Vagina (tissue), 2 donors: Measurements from ENCODE around the gene RABGEF1. TPM values are rescaled to one million over a fixed set of nuclear protein-coding genes. Genes with fewer than 3 reads are reported as not detected.
"Not testable (repeated sequence)": the region's sequence is repeated elsewhere in the genome, so short reads cannot be mapped to it uniquely, and the experiment has no call there.

Source experiments
- DNase-seq, 2 donors: peaks; one replicate each; pipeline ENCODE4 v3.0.0-alpha.2; 2017; ENCODE audit errors: extremely low spot score in 2 of 2
- H3K27ac ChIP-seq: fragments of 200-600 bp; sonication (generic); one replicate; pipeline ENCODE4 v1.5.1; 2019
- H3K27me3 ChIP-seq: fragments of 200-600 bp; sonication (generic); one replicate; pipeline ENCODE4 v1.5.1; 2019
- H3K36me3 ChIP-seq, 2 donors: fragments of 200-600 bp; sonication (generic); one replicate each; pipeline ENCODE4 v1.5.1; 2017 to 2019
- H3K4me1 ChIP-seq: fragments of 200-600 bp; sonication (generic); one replicate; pipeline ENCODE4 v1.5.1; 2019
- H3K4me3 ChIP-seq, 2 donors: fragments of 200-600 bp; sonication (generic); 1 replicate in 1 of 2; 2 replicates in 1 of 2; pipeline ENCODE4 v1.5.1; 2016 to 2019
- H3K9me3 ChIP-seq: fragments of 200-600 bp; sonication (generic); one replicate; pipeline ENCODE4 v1.5.1; 2019
- CTCF ChIP-seq, 3 experiments: fragments of 450-650 bp in 2 of 3; fragments of 200-600 bp in 1 of 3; sonication (generic) in 1 of 3; IDR thresholded peaks; one replicate each; pipeline ENCODE4 v1.5.1; 2017 to 2019; ENCODE audit warnings: antibody characterized with exemption in 3 of 3, mild to moderate bottlenecking in 2 of 3, moderate library complexity in 2 of 3
- POLR2A ChIP-seq, 2 donors: fragments of 450-650 bp; IDR thresholded peaks; one replicate each; pipeline ENCODE4 v1.6.1; 2017; ENCODE audit warnings: antibody characterized with exemption in 2 of 2, mild to moderate bottlenecking in 2 of 2, moderate library complexity in 2 of 2
- POLR2AphosphoS5 ChIP-seq, 2 donors: sonication (generic); formaldehyde crosslinking; IDR thresholded peaks; one replicate each; pipeline ENCODE4 v1.9.0; 2017; ENCODE audit warnings: antibody characterized with exemption in 2 of 2, mild to moderate bottlenecking in 2 of 2, low read depth in 1 of 2; ENCODE audit not compliant: insufficient read depth in 1 of 2
- intact Hi-C: fragments of 100-400 bp; cut with DNase I; formaldehyde crosslinking; loops from one replicate; pipeline ENCODE4 v1.15.1; 2023
- total RNA-seq: library from RNA; depleted of rRNA; stranded (reverse); fragments of >200 nt; gene quantifications from one replicate; pipeline ENCODE4 v1.2.3, GENCODE V29; 2016

Gene RABGEF1
- total RNA-seq, 1 donor from 2014 or later = 27.7 TPM

GRCh38 chr7:66747881-66748511 is 7.5 kb downstream of the RABGEF1 start:
- no peak for DNase-seq
- peaks cover 20% of the 10 kb centered on the region for H3K4me1 ChIP-seq
- no peaks in the 10 kb centered on the region for H3K9me3 ChIP-seq
- no peak for TF ChIP-seq POLR2A (IDR thresholded peaks at IDR 0.05)
- no peak for TF ChIP-seq CTCF (IDR thresholded peaks at IDR 0.05)
- TF ChIP-seq POLR2AphosphoS5 (IDR thresholded peaks at IDR 0.05; ENCODE audit: insufficient read depth in 1 of 2, low read depth in 1 of 2) = no peak
- H3K27me3 ChIP-seq = no peaks in the 10 kb centered on the region
- H3K4me3 ChIP-seq = no peak overlapping the region
- H3K27ac ChIP-seq = no peak overlapping the region
- no peaks in the 10 kb centered on the region for H3K36me3 ChIP-seq
- intact Hi-C loops = no loop called here

- Histone ChIP-seq H3K4me3 (no peak overlapping the region), H3K27ac (no peak overlapping the region), H3K27me3 (no peaks in the 10 kb centered on the region), H3K9me3 (no peaks in the 10 kb centered on the region), H3K4me1 (peaks cover 20% of the 10 kb centered on the region), H3K36me3 (no peaks in the 10 kb centered on the region)
- DNase-seq = no peak
- intact Hi-C loops = no loop called here
- TF ChIP-seq POLR2A (IDR thresholded peaks at IDR 0.05) = no peak
- no peak for TF ChIP-seq POLR2AphosphoS5 (IDR thresholded peaks at IDR 0.05; ENCODE audit: insufficient read depth in 1 of 2, low read depth in 1 of 2)
- TF ChIP-seq CTCF (IDR thresholded peaks at IDR 0.05) = no peak
Observed at GRCh38 chr7:66748791-66749190, 8.3 kb downstream of the RABGEF1 start.

- Histone ChIP-seq H3K27ac (no peak overlapping the region), H3K36me3 (no peaks in the 10 kb centered on the region), H3K27me3 (no peaks in the 10 kb centered on the region), H3K4me1 (peaks cover 26% of the 10 kb centered on the region), H3K9me3 (no peaks in the 10 kb centered on the region), H3K4me3 (no peak overlapping the region)
- TF ChIP-seq CTCF (IDR thresholded peaks at IDR 0.05) = no peak
- intact Hi-C loops = loop anchor here (5.0 kb wide), 1 partner anchor 260 kb away; no protein-coding TSS in a partner anchor
- DNase-seq = no peak
Observed at GRCh38 chr7:66751945-66752344, 11.4 kb downstream of the RABGEF1 start.

GRCh38 chr7:66754541-66754940 is 14.0 kb downstream of the RABGEF1 start:
- TF ChIP-seq CTCF (IDR thresholded peaks at IDR 0.05) (no peak), POLR2A (IDR thresholded peaks at IDR 0.05) (no peak), POLR2AphosphoS5 (IDR thresholded peaks at IDR 0.05; ENCODE audit: insufficient read depth in 1 of 2, low read depth in 1 of 2) (no peak)
- no peak for DNase-seq
- Histone ChIP-seq H3K4me1 (peaks cover 5% of the 10 kb centered on the region), H3K27ac (no peak overlapping the region), H3K27me3 (no peaks in the 10 kb centered on the region), H3K4me3 (no peak overlapping the region), H3K9me3 (no peaks in the 10 kb centered on the region), H3K36me3 (no peaks in the 10 kb centered on the region)
- intact Hi-C loops = loop anchor here (5.0 kb wide), 1 partner anchor 262 kb away; no protein-coding TSS in a partner anchor

GRCh38 chr7:66755059-66755458 is 14.5 kb downstream of the RABGEF1 start:
- H3K4me1 ChIP-seq, H3K36me3 ChIP-seq, H3K27ac ChIP-seq, DNase-seq, H3K4me3 ChIP-seq, intact Hi-C loops, H3K9me3 ChIP-seq, H3K27me3 ChIP-seq: not testable (repeated sequence)

GRCh38 chr7:66756227-66756626 is 15.7 kb downstream of the RABGEF1 start:
- DNase-seq, H3K4me3 ChIP-seq, H3K4me1 ChIP-seq, H3K27ac ChIP-seq, H3K9me3 ChIP-seq, H3K27me3 ChIP-seq, H3K36me3 ChIP-seq, intact Hi-C loops: not testable (repeated sequence)
